Activated CD8-positive, alpha-beta memory T cell treated with anti-CD3 and anti-CD28 coated beads for 36 hours (primary cell): ENCODE measurements around the gene CHTF18. TPM values are rescaled to one million over a fixed set of nuclear protein-coding genes. Genes with fewer than 3 reads are reported as not detected.

Experiments used
- CTCF ChIA-PET: fragments of 350-600 bp; sonication (Branson Sonifier 250); formaldehyde crosslinking; loops from one replicate; lab custom pipeline; 2021; ENCODE audit warnings: antibody characterized with exemption; lab: Charles Lee
- POLR2A ChIA-PET: fragments of 350-600 bp; sonication (Branson Sonifier 250); formaldehyde crosslinking; loops from one replicate; lab custom pipeline; 2021; ENCODE audit warnings: antibody characterized with exemption; lab: Charles Lee
- total RNA-seq, 2 experiments: library from RNA; stranded (reverse); gene quantifications; one replicate each; pipeline ENCODE4 v1.2.3, GENCODE V29; 2021

CHTF18 gene
- total RNA-seq, 2 experiments from 2014 or later = 122 to 128 TPM

DNA sequence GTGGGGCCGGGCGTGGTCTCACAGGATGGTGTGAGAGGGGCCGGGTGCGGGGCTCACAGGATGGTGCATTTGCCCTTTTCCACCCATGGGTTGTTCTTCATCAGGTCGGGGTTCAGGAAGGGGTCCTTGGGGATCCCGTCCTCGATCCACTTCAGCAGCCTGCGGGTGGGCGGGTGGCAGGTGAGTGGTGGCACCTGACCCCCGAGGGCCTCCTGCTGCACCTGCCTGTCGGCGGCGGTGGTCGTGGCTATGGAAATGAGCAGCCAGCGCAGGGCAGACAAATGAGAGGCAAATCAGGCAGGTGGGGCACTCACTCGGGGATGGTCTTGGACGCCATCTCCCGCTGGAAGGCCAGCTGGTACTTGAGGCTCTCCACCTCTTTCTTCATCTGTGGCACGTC is 10.2 kb downstream of the CHTF18 start:
- POLR2A ChIA-PET = interaction anchor here (0.6 kb wide), 1 partner anchor 8 kb away, joined by 3 read pairs; no protein-coding TSS in a partner anchor
- CTCF ChIA-PET = no interaction called here

DNA sequence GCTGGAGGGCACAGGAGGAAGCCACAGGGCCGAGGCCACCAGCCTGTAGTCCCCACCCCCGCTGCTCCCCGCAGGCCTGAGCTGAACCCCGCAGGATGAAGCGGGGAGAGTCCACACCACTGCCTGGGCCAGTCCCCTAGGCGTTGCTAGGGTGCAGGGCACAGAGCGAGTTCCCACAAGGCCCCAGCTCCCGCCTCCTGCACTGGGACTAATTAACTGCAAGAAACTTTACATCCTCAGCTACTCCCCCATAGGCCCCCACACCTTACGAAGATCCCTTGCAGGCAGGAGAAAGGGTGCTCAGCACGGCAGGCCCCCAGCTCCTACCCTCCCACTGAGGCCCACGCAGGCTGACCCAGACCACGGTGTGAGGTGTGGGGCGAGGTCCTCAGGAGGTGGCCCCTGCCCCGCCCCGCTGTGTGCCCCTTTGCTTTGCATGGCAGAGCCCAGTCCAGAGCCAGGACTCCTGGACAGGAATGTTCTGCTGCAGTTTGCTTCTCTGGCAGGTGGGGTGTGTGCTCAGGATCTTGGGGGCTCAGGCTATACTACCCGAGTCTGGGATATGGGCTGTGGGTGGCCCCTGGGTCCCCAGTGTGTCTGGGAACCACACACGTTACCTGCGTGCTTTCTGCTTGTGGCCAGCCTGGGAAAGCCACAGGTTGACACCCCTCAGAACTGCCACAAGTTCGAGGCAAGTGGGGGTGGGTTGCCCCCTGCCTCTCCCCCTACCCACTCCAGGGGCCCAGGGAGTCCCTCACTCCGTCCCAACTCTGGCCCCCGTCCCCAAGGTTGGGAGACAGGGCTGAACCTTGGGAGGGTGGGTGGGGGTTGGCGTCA is 10.9 kb downstream of the CHTF18 start:
- CTCF ChIA-PET = no interaction called here
- POLR2A ChIA-PET = interaction anchor here (0.6 kb wide), 1 partner anchor 8 kb away, joined by 3 read pairs; no protein-coding TSS in a partner anchor

DNA sequence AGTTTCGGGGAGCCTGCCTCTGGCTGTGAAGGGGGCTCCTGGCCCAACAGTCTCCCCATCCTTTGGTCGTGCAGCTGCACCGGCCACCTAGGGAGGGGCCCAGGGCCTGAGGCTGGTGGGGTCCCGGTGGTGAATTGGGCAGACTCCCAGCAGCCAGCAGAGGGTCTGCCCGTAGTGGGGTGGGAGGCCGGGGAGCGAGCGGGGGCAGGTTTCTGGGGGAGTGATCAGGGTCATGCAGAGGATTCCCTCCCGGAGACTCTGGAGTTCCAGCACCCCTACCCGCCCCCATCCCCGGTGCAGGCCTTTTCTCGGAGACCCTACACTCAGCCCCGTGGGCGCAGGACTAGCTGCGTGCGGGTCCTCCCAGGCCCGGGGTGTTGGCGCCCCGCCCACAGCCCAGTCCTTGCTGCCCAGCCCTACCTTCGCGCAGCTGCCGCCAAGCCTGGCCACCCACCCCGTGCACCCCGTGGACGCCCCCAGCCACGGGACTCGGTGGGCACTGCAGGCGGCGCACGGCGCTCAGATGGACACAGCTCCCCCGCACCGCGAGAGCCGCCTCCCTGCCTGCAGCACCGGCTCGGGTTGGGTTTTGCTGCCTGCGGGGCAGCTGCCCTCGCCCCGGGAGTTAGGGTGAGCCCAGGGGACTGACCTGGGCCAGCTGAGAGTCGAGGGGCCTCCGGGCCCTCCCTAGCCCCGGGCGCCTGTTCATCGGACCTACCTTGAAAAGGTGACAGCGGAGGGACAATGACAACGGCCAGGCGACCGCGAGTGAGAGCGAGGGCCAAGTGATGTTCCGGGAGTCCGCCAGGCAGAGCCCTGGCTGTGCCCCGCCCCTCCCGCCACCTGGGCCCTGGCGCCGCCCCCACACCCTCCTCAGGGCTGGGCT is 11.8 kb downstream of the CHTF18 start, which contains the start of gene GNG13:
Gene GNG13, minus strand, starts transcription at position 787 of the 886 bp plus-strand sequence. CDS start 1,657 bp downstream, outside the sequence.
- CTCF ChIA-PET = no interaction called here
- POLR2A ChIA-PET = interaction anchor here (1.2 kb wide), 1 partner anchor 64 kb away, joined by 3 read pairs; no protein-coding TSS in a partner anchor

DNA sequence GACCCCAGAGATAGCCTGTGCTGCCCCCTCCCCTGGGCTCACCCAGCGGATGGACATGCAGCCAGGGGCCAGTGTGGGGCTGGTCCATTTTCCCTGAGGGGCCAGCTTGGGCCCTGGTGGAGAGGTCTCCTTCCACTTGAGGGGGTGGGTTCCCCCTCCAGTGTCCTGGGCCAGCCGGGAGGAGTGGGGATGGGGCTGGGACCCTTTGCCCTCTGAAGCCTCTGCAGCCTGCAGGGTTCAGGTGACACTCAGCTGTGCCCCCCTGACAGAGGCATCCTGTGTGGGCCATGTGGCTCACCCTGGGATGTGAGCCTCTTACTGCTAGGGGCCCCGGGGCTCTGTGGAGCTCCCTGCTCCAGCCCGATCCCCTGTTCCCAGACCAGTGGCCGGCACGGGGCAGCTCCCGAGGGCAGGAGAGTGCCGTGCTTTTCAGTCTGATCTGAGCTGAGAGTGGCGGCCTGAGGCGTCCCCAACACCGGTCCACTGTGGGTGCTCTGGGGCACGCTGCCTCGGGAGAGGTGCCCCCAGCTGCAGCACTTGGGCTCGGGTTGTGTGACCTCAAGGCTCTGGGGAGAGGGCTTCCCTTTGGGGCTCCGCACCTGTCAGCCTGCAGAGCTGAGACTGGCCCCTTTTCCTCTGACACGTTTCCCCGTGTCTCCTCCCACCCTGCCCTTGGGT is 12.6 kb downstream of the CHTF18 start:
- ChIA-PET CTCF (interaction anchor here (0.8 to 1.2 kb wide), 2 partner anchors 16 to 81 kb away, joined by 3 read pairs; no protein-coding TSS in a partner anchor), POLR2A (interaction anchor here (1.2 to 1.3 kb wide), 2 partner anchors 13 to 65 kb away, joined by 3 to 6 read pairs; partner anchors contain the start of genes CHTF18 and RPUSD1)

DNA sequence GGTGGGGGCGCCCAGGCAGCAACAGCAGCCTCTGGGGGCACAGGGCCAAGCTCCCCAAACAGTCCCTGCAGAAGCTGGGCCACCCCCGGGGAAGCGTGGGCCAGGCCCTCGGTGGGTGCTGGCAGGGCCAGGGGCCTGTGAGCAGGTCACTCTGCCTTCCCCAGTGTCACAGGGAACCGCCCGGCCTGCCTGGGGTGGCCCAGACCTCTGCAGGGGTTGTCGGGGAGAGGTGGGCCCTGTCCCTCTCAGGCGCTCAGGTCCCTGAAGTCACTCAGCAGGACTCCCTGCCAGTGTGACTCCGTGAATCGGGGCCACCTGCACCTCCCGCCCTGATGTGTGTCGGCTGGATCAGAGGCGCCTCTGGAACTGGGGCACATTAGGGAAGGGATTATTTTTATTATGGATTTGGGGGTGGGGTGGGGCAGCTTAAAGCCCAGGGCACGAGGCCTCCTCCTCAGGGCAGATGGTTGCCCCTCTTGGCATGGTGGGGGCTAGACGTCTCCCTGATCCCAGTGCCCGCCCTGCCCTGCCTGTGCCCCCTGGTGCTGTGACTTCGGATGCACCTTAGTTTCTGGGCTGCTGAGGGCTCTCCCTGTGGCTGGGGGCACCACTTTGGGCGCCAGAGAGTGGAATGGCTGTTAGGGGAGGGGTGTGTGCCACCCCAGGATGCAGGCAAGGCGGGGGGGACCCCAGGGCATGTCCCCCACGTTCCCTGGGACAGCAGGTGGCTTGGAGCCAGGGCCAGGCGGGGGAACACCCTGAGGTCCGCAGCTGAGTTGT is 13.4 kb downstream of the CHTF18 start:
- ChIA-PET POLR2A (interaction anchor here (1.2 to 1.3 kb wide), 2 partner anchors 13 to 65 kb away, joined by 3 to 6 read pairs; partner anchors contain the start of genes CHTF18 and RPUSD1), CTCF (interaction anchor here (0.8 to 1.2 kb wide), 2 partner anchors 17 to 82 kb away, joined by 3 read pairs; no protein-coding TSS in a partner anchor)

DNA sequence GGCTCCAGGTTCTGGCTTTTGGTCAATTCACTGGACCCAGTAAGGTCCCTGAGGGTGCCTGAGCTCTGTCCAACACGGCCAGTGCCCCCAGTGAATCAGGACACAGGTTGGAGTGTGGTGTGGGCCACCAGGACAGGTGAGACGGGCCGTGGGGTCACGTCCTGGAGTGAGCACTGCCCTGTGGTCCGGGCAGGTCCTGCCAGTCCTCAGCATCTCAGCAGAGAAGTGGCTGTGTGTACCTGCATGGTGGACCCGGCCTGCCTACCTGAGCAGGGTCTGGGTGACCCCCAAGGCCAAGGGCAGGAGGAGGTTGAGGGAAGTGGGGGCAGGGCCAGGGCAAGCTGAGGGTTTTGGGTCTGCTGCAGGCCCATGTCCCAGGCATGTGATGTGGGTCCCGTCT is 14.0 kb downstream of the CHTF18 start:
- ChIA-PET CTCF (interaction anchor here (1.2 kb wide), 1 partner anchor 82 kb away, joined by 3 read pairs; no protein-coding TSS in a partner anchor), POLR2A (no interaction called here)

DNA sequence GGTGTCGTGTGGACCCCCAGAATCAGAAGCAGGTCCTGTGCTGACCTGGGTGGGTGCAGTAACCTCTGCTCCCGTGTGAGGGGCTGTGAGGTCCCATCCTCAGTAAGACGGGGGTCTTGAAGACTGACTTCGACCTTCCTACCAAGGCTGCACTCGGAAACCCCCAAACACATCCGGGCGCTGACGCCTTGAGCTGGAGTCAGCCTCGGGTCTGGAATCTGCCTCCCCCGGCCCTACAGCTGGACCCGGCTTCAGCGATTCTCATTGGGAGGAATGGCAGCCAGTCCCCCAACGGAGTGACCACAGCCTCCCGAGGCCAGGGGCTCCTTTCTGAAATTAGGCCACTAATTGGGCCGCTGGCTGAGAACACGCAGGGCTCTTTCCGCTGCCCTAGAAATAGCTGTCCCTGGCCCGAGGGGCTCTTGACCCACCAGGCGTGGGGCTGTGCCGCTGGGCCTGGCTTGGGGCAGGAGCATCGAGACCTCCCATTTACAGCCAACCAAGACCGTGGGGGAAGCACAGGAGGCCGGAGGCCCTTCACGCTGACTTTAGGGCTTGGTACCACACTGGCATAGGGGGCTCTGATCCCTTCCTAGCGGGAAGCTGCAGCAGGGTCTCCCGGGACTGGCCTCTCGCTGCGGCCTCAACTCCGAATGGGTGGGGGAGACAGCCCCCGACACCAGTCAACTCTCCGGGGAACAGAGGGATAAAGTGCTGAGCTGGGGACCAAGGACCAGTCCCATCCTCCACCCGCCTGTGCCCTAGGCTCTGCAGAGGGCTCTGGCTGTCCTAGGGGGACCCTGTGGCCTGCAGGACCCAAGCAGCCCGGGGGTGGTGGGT is 14.7 kb downstream of the CHTF18 start:
- POLR2A ChIA-PET = interaction anchor here (0.6 to 1.1 kb wide), 3 partner anchors 78 to 178 kb away, joined by 3 read pairs; no protein-coding TSS in a partner anchor
- CTCF ChIA-PET = interaction anchor here (0.8 to 1.2 kb wide), 3 partner anchors 15 to 91 kb away, joined by 3 read pairs; partner anchors contain the start of genes CHTF18 and RPUSD1

DNA sequence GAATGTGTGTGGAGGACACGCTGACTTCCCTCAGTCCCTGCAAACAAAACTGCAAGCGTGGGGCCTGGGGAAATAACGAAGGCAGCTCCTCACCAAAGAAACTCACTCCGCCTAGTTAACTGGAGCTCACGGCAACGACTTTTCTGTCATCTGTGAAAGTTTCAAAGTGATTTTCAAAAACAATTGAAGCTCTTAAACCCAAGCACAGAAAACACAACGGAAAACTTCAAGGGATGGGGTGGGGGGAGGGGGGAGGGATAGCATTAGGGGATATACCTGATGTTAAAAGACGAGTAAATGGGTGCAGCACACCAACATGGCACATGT is 15.3 kb downstream of the CHTF18 start:
- CTCF ChIA-PET = interaction anchor here (0.7 to 1.2 kb wide), 4 partner anchors 15 to 254 kb away, joined by 3 read pairs; partner anchors contain the start of genes CHTF18 and RPUSD1
- POLR2A ChIA-PET = interaction anchor here (0.6 to 1.1 kb wide), 2 partner anchors 78 to 122 kb away, joined by 3 read pairs; no protein-coding TSS in a partner anchor

DNA sequence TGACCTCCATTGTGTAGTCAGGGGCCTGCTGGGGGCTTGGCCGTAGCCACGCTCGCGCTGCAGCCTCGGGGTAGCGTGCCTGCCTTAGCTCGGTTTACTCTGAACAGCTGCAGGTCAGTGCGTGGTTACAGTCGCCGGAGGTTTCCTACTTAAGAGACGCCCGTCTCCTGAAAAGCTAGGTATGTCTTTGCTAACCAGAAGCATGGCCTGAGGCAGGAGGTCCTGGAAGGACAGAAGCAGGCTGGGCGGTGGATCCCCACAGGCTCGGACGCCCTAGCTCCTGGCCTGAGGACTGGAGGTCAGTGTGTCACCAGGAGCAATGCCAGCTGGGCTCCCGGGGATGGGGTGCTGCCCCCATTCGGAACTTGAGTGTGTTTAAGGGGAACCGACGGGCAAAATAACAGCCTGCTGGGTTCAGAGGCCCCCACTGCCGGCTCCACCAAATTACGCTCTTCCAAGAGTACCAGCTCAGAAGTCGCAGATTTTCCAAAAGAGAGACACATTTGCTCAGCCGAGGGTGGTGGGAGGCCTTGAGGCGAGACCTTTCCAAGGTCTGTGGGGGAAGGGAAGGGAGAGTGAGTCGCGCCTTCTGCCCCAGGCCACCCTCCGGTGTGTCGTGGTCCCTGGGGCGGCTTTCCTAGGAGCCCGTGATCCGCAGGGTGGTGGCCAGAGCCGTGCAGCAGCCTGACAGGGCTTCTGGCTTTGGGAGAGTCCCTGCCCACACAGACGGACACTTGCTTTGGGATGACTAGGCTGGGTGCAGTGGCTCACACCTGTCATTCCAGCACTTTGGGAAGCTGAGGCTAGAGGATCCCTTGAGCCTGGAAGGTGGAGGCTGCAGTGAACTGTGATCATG is 16.0 kb downstream of the CHTF18 start:
- ChIA-PET CTCF (interaction anchor here (0.7 to 1.2 kb wide), 4 partner anchors 16 to 253 kb away, joined by 3 read pairs; partner anchors contain the start of genes CHTF18 and RPUSD1), POLR2A (interaction anchor here (1.1 kb wide), 1 partner anchor 79 kb away, joined by 3 read pairs; no protein-coding TSS in a partner anchor)

DNA sequence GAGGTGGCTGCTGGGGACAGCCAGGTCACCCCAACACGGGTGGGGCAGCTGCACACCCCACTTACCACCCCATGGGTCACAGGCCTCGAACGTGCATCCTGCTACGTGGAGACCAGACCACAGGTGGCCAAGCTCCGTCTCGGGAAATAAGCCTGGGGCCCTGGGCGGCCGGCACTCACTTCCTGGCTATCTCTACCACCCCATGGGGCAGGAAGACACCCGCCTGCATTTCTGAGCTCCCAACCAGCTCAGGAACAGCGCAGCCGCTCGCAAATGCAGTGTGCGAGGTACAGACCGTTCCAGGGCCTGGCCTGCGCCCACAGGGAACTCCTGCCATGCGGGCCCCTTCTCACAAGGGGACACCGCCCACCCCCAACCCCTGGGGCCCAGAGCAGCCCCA is 17.1 kb downstream of the CHTF18 start:
- CTCF ChIA-PET = interaction anchor here (1.2 kb wide), 1 partner anchor 17 kb away, joined by 3 read pairs; the partner anchor contains the start of genes CHTF18 and RPUSD1

DNA sequence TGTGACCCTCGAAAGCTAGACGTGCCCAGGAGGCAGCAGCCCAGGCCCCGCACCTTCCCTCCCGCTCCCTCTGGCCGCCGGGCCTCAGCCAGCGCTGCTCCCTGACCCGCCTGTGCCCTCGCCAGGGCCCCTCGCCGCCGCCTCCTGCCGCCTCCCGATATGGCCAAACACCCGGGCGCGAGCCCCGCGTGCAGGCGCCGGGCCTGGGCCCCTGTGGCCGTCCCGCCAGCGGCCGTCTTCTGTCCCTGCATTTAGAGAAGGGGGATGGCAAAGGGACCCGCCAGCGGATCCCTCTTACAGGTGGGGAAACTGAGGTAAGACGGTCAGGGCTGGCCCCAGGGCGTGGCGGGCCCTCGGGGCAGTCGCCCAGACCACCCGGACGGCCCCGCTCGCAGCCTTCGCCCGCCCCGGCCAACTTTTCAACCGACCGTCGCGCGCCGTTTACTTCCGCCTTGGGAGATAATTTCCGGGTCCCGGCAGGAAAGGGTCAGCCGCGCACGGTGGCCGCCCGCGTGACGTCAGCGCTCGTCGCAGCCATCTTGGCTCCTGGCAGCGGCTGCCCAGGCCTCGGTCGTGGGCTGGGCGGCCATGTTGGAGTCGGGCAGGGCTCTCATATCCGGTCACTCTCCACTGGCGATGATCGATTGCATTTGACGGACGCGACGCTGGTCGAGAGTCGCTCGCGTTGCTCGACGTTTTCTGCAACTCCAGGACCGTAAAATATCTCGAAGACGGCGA is 19.1 kb downstream of the CHTF18 start:
- POLR2A ChIA-PET = interaction anchor here (0.6 kb wide), 1 partner anchor 9 kb away, joined by 3 read pairs; no protein-coding TSS in a partner anchor

More for the DNA sequence above, 17.1 kb downstream of the CHTF18 start:
- POLR2A ChIA-PET = no interaction called here

DNA sequence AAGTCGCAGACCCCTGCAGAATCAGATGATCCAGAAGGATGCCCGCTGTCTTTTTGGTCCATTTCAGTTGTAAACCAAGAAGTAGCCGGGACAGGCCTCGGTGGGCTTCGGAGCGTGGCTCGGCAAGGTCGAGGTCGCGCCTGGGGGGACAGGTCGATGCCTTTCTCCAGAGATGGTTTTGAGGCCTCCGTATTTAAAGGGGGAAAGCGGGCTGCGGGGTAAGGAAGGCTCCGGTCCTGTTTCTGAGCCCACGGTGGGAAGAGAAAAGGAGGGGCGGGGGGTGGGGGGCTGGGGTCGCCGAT is 19.6 kb downstream of the CHTF18 start:
- CTCF ChIA-PET = no interaction called here
- POLR2A ChIA-PET = no interaction called here

More for the DNA sequence above, 19.1 kb downstream of the CHTF18 start:
- CTCF ChIA-PET = interaction anchor here (0.6 to 0.9 kb wide), 2 partner anchors 21 to 131 kb away, joined by 3 to 4 read pairs; no protein-coding TSS in a partner anchor

DNA sequence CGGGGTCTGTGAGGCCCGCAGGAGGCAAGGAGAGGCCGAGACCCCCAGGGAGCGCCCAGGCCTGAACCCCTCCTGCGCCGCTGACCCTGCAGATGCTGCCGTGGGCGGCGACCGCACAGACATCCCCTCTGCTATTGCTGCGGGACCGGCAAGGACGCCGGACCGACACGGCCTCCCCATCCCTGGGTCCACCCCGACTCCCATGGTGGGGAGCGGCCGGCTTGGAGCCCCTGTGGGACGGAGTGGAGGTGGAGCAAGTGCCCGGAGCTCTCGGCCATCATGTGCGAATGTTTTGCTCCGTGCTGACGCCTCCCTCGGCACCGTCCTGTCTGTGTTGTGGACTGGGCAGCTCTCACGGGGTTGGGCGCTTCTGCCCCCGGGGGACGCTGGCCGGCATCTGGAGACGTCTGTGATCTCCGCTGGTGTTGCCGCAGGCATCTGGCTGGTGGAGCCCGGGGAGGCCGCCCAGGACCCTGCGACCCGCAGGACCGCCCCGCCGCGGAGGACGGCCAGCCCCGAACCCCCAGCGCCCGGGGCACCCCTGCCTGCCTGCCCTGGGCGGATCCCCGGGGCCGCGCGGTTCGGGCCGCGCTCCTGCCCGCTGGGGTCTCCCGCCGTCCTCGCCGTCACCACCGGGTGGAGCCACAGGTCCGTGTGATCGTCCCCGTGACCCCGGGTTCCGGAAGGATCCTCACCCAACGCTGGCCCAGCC is 24.9 kb downstream of the CHTF18 start:
- CTCF ChIA-PET = interaction anchor here (1.5 kb wide), 1 partner anchor 244 kb away, joined by 11 read pairs; no protein-coding TSS in a partner anchor
- POLR2A ChIA-PET = no interaction called here

DNA sequence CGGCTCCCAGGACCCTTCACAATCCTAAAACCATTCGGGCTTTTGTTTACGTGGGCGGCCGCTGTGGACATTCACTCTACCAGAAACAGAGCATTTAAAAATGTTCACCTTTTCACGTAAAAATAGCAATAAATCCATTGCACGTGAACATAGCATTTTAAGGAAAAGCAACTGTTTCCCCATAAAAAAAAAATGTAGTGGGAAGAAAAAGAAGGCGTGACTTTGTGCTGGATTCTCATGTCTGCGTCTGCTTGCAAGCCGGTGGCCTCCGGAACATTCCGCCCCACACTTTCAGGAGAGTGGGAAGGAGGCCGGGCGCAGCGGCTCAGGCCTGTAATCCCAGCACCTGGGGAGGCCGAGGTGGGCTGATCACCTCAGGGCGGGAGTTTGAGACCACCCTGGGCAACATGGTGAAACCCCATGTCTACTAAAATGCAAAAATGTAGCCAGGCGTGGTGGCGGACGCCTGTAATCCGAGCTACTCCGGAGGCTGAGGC is 25.5 kb downstream of the CHTF18 start:
- POLR2A ChIA-PET = no interaction called here
- CTCF ChIA-PET = no interaction called here
